NOMO-1 treated with dmso at 0.1 percent for 144 hours (cell line): Measurements from ENCODE around the gene TMEM134.
A peak's percentile ranks its signal among the peaks of the same experiment; 100 is the strongest.

Experiments
- DNase-seq: peaks from one replicate; lab custom pipeline; 2025; ENCODE audit not compliant: unreplicated experiment; lab: John Stamatoyannopoulos, UW

Gene TMEM134

DNA sequence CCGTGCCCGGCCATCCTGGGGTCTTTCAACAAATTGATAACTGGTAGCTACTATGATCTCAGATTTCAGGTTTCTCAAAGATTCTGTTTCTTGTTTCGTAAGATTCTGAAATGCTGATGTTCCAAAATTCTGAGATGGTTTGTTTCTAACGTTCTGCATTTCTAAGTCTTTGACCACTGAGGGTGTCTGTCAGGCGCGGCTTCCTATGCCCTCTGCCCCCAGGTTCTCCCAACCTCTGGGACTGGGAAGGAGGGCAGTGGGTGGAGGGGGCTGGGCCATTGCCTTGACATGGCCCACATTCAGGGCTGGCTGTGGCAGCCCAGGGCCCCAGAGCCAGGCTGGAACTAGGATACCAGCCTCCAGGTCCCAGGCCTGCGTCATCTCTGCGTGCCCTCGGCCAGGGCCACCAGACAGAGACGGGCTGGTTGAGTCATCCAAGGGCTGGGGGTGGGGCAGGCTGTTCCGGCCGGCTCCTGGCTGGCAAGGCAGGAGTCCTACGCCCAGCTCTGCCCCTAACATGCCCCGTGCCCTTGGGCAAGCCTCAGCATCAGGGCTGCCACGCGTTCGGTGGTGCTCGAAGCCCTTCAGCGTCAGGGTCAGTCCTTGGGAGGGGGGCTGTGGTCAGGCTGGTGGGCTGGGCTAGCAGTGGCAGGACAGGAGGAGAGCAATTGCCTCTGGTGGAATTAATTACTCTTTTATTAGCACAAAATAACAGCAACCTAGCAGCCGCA is 5.2 kb downstream of the TMEM134 start:
- DNase-seq: peak; percentile 79

DNA sequence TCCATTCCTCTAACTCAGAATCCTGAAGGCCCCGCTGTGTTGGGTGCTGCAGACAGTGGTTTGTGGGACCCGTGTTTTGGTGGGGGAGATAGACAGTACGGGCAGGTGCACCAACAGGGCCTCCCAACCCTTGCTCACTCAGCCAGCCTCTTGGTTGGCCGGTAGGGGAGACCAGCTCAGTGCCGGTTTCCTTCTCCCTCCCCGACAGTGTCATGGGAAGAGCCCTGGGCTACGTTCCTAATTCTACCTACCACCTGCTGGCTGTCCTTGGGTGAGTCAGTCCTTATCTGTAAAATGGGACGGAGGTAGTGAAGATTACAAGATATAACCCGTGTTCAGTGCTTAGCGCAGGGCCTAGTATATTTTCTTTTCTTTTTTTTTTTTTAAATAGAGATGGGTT is 5.9 kb downstream of the TMEM134 start:
- DNase-seq: no peak

DNA sequence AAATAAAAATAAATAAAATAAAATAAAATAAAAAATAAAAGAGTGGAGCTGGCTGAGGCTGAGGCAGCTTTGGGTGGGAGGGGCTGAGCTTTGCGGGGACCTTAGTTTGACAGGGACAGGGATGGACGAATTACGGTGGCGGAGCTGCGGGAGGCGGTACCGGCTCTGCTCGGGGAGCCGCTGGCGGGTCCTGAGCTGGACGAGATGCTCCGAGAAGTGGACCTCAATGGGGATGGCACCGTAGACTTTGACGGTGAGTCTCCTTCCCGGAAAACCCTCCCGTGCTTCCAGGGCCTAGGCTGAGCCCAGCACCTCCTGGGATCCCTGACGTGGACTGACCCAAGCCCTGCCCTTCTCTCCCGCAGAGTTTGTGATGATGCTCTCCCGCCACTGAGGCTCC is 10.8 kb downstream of the TMEM134 start:
- DNase-seq: no peak

DNA sequence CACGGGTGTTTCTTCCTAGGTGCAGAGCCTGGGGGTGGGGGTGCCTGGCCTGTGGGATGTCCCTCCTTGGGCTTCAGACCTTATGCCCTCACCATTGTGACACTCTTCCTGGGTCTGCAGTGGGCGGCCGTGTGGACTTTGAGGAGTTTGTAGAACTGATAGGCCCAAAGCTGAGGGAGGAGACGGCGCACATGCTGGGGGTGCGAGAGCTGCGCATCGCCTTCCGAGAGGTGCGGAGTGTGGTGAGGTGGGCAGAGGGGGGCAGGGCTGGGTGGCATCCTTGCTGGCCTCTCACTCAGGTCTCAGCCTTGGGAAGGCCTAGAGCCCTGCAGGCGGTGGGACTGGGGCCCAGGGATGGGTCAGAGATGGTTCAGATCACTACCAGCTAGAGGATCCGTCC is 11.6 kb downstream of the TMEM134 start:
- no peak for DNase-seq

DNA sequence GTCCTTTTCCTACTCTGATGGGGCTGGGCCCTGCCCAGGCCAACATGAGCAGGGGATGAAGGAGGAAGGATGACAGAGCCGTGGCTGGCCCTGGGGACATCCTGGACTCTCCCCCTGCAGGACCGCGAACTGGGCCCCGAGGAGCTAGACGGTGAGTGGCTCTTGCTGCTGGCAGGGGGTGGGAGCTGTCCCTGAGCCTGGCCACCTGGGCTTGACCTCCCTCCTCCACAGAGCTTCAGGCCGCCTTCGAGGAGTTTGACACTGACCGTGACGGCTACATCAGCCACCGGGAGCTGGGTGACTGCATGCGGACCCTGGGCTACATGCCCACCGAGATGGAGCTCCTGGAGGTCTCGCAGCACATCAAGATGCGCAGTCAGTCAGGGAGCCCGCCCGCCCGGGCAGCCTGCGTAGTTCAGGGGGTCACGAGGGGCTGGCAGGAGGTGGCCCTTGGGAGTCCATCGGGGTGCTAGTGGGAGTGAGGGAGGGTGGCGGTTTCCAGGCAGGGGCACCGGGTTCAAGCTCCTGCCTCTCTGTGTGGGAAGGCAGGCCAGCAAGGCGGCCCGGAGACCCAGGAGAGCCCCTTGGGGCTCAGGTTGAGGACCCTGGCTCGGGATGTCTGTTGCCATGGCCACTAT is 12.9 kb downstream of the TMEM134 start:
- no peak for DNase-seq

DNA sequence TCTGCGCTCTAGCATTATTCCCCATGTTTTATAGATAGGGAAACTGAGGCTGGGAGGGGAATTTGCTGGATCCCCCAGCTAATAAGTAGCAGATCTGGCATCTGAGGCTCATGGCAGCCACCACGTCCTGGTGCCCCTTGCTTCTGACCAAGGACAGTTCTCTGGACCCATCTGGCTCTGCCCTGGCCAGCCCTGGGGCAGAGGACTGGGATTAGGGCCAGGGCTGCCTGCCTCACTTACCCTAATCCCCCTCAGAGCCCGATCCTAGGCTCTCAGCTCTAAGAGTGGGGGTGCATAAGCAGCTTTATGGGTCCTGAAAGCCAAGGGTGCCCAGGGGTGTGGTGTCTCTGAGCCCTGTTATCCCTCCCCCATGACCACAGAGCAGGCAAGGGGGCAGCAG is 14.0 kb downstream of the TMEM134 start, which contains the start of gene CABP4:
Gene CABP4 (plus strand): TSS at position 301 of the 400 bp plus-strand sequence. CDS start 70 bp downstream, at position 371.
- DNase-seq: no peak

DNA sequence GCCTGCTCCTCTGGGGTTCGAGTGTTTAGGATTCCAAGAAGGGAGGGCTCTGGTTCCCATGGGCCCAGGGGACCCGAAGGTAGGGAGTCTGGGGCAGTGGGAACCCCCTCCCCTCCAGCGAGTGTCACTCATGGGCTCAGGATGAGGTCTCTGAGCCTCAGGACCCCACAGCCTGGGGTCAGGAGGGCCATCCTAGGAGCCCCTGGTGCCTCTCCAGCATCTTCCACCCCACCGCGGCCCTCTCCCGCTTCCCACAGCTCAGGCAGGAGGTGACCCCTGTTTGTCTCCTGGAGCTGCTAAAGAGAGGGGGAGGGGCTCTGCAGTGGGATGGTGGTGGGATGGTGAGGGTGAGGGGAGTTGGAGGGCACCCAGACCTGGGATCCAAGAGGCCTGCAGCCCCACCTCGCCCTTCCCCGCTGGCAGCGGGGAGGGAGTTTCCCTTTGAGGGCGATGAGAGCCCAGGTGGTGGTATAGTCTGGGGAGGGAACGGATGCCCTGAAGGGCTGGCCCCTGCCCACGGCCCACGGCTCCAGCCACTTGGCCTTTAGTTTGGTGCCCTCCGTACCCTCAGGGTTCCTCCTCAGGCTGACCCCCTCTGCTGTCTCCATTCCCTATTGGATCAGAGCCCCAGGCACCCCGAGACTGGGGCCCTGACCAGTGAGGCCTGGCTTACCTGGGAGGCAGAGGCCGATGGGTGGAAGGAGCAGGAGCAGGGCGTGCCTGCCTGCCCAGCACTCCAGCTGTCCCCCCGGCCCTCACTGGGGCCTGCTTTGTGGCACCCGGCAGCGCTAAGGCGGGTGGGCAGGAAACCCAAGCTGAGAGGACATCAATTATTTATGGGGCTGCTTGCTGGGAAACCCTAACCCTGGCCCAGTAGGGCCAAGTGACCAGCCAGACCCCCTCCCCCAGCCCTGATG is 15.0 kb downstream of the TMEM134 start:
- no peak for DNase-seq

DNA sequence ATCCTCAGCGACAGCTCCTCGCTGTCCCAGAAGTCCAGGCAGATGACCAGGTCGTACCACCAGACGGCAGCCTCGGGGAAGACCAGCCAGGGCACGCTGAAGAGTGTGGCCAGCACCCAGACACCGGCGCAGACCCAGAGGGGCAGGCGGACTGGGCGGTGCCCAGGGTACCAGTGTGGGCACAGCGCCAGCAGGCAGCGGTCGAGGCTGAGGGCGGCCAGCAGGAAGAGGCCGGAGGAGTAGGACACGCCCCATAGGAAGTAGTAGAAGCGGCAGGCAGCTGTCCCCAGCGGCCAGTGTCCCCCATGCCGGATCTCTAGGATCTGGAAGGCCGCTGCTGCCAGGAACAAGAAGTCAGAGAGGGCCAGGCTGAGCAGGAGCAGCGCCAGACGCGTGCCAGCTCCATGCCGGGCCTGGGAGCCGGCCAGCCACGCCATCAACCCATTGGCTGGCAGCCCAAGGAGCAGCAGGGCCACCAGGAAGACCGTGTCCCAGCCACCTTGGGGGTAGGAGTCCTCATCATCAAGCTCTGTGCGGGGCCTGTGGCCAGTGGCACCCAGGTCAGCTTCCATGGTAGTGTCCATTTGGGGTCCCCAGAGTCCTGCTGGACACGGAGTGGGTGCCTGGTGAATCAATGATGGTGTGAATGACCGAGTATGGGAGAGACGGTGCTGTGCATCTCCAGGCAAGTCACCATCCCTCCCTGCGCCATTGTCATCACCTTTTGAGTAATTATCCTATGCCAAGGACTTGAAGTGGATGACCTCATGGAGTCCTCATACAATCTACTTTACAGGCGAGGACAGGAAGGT is 16.7 kb downstream of the TMEM134 start, which contains the start of gene GPR152:
Gene GPR152 (minus strand): TSS at position 589 of the 812 bp plus-strand sequence. CDS start 5 bp downstream, at position 584.
- DNase-seq: no peak

DNA sequence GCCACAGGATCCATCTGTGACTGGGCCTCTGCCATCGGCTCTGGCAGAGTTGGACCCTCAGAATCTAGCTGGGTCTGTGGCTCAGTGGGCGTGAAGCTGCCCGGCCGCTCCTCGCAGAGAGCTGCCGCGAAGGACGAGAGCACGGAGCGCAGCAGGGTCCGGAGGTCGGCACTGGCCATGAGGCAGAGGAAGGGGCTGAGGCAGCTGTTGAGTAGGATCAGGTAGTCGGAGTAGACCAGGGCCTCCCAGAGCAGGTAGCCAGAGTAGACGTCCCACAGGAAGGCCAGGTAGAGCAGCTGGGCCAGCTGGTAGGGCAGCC is 17.4 kb downstream of the TMEM134 start:
- no peak for DNase-seq

DNA sequence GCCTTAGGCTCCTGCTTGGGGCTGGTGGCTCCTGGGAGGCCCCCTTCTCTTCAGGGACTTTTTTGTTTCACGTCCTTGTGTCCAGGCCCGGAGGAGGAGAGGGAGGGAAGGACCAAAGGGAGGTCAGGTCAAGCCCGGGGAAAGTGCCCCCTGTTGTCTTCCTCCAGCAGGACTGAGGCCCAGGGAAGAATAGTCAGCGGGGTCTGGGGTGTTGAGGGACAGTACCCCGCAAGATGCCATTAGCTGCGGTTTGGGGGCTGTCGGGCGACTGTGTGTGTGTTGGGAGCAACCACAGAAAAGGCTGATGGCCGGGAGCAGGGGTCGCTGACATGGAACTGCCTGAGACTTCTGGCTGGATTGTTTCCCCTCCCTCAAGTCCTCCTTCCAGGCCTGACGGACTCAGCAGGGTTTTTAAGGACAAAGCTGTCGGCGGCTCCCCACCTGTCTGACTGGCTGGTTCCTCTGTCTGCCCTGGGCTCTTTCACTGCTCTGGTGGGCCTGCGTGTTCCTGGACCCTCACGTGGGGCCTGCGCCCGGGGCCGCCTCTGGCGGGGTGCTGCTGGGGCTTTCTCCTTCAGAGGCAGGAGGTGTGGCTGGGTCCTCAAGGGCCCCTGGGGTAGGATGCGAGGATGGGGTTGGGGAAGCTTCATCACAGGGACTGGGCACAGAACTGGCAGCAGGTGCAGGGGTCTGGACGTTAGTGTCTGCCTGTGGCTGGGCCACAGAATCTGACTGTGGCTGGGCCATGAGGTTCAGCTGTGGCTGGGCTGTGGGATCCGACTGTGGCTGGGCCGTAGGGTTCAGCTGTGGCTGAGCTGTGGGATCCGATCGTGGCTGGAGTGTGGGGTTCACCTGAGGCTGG is 18.0 kb downstream of the TMEM134 start:
- DNase-seq: no peak

DNA sequence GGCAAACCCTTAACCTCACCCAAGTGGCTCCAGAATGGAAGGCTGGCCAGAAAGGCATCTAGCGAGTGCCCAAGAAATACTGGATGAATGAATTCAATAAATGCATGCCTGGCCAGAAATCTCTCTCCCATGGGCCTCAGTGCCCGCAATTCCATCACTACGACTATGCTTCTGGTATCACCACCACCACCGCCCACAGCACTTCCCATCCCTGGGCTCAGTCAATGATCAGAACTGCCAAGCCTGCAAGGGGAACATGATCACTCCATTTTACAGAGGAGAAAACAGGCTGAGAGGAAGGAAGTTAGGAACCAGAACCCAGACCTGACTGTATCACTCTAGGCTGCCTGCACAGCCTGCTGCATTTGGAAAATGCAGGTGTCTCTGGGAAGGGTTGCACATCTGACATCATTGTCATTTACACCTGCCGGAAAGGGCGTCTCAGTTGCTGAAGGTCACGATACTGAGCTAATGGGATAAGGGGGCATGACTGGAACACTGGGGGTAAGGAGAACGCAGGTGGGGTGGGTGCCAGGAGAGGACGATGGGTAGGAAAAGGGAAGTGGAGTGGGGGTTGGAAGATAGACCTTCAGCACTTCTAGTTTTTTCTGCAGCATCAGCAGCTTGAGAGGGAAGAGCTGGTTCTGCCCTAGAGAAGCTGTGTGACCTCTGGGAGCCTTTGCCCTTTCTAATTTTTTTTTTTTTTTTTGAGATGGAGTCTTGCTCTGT is 19.8 kb downstream of the TMEM134 start:
- peak; percentile 20 for DNase-seq

DNA sequence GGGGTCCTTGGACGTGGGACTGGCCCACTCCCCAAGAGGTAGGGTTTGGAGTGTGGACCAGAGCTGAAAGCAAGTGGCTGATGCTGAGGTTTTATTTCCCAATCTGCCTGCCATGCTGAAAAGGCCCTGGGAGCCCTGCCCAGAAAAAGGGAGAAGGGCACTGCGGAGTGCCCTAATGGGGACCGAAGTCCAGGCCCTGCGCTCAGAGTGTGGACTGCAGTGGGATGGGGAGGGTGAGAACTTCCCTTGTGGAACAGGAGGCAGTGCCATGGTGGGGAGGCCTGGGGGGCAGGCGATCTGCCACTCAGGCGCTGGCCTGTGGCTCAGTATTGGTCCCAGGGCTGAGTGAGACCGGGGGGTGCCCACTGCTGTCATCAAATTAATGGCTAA is 20.8 kb downstream of the TMEM134 start:
- DNase-seq: no peak

DNA sequence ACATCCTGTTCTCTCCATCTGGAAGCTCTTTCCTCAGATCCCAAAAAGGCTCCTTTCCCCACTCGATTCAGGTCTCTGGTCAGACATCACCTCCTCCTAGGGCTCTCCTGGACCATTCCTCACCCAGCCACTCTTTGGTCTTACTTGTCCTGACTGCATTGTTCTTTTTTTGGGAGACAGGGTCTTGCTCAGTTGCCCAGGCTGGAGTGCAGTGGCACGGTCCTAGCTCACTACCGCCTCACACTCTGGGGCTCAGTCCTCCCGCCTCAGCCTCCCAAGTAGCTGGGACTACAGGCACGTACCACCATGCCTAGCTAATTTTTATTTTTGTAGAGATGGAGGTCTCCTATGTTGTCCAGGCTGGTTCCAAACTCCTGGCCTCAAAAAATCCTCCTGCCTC is 23.5 kb downstream of the TMEM134 start:
- no peak for DNase-seq

DNA sequence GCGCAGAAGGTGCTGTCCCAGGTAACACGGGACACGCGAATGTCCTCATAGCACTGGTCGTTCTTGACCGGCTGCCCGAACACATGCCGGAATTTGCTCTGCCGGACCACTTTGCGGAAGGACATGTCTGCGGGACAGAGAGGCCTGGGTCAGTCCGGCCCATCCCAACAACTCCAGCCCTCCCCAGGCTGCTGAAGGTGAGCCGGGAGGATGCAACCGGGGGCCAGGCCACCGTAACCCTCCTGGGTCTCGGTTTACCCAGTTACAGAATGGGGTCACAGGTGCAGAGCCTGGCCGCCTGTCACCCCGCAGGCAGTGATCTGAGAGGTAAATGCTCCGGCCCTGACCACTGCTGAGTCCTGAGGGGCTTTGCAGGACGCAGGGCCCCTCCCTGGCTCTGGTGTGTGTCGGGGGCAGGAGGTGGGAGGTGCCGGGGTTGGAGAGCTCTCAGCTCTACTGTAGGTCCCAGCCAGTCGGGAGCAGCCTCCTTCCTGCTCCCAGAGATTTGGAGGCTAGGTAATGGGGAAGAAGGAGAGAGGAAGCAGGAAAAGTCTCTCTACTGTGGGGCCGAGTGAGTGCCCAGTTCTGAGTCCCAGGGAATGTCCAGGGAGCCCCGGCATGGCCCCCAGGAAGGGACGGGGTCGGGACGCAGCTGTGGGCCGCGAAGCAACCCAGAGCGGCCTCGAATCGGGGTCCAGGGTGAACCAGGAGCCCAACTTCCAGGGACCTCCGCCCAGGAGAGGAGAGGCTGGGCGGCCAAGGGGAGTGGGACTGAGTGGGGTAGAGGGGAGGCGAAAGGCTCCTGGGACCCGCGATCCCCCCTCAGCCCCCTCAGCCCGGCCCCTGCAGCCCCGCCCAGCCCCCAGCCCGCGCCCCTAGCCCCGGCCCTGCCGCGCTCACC is 26.3 kb downstream of the TMEM134 start:
- DNase-seq: no peak

DNA sequence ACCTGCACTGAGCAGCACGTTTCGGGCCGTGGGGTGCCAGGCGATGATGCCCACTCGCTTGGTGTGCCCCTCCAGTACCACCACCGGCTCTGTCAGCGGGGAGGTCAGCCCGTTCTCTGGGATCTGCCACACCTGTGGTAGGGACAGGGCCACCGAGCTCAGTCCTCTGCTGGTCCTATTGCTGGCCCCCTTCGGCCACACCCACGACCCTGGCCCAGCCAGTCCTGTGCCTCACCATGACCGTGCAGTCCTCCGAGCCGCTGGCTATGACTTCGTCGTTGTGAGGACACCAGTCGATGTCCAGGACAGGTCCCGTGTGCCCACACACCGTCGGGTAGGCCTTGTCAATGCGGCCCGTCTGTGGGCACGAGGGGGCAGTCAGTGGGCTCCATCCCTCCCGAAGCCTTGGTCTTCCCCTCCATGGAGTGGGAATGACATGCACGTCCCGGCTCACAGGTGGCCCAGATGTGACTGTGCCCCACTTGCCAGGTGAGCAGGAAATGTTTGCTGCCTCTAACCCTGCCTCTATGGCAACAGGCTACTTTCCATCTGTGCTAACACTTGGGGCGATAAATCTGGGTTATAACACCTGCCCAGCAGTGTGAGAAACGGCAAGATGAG is 27.2 kb downstream of the TMEM134 start:
- no peak for DNase-seq

DNA sequence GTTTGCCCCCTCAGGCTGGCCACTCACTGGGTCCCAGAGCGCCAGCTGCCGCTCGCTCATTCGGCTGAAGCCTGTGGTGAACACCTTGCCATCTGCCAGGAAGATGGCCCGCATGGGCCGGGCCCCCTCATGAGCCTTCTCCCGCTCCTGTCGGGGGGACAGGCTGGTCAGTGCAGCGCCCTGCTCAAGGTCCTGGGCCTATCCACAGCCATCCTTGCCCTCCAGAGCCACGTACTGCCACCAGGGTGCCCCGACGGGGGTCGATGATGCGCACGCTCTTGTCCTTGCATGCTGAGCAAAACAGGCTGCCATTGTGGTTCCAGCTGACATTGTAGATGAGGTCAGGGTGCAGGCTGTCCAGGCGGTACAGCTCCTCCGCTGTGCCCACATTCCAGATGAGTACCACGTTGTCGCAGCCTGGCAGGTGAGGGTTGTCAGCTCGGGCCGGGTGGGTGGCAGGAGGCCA is 27.9 kb downstream of the TMEM134 start:
- no peak for DNase-seq

DNA sequence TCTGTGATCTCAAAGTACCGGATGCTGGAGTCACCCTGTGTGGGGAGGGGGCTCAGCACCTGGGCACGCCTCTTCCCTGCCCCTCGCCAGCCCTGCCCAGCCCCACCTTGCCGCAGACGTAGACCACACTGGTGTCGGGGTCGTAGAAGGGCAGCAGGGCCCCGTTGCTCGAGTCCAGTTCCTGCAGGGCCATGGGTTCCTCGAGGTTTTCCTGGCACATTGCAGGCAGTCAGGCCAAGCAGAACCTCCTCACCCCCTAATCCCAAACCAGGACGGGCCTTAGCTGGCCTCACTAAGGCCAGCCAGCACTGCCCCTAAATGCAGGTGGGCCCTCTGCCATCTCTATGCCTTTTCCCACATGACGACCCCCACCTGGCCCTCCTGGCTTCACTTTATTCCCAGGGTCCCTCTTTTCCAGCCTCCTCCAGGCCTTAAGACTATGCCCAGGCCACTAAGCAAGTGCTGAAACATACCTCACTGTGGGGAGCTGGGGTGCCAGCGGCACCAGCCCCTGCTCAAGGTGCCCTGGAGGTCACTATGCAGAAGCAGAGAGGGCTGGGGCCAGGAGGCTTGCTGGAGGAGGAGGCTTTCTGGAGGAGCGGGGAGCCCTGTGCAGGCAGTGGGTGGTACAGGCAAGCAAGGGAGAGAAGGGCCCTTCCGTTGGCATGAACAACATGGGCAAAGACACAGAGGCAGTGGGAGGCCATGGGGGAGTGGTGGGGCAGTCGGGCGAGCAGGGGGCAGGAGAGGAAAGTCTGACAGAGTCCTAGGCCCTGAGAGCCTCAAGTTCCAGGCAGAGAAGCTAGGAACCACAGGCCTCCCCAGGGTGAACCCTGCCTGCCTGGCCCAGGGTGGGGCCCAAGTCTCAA is 28.6 kb downstream of the TMEM134 start:
- DNase-seq: no peak
